Caki2 (cell line): ENCODE data around the gene MPPED2. TPM values are rescaled to one million over a fixed set of nuclear protein-coding genes. Genes with fewer than 3 reads are reported as not detected.

Experiments used
- DNase-seq: peaks from one replicate; pipeline ENCODE4 v3.0.0-alpha.2; 2015; ENCODE audit warnings: low read depth
- in situ Hi-C: cut with HindIII; loops from 2 replicates; pipeline ENCODE4 v1.10.0; 2016; ENCODE audit warnings: low sequenced_read_pairs, low pct_unique_long_range_greater_than_20kb, mixed read lengths
- total RNA-seq: library from RNA; depleted of rRNA; stranded (reverse); fragments of >200 nt; shearing (Covaris generic); gene quantifications from 2 replicates; pipeline ENCODE4 v1.2.3, GENCODE V29; 2014; ENCODE audit warnings: low replicate concordance

Gene MPPED2
- total RNA-seq, 1 experiment from 2014 or later = not detected

- in situ Hi-C loops = no loop called here
- DNase-seq = no peak
These were observed 39.8 kb downstream of the MPPED2 start for GRCh38 chr11:30546334-30546733.

DNA sequence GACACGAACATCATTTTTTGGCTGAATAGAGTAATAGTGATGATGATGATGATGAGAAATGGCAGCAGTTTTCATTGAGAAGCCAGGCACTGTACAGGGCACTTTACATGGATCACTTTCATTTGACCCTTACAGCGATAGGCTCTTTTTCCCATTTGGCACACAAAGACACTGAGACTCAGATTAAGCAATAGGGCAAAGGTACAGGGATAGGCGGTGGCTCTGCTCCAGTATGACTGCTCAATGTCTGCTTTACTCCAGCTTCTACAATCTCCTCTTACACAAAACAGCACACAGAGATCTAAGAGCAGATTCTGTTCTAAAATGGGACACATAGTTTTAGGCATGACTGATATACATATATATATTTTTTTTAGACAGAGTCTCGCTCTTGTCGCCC lies 40.6 kb downstream of the MPPED2 start:
- in situ Hi-C loops = no loop called here
- no peak for DNase-seq

DNA sequence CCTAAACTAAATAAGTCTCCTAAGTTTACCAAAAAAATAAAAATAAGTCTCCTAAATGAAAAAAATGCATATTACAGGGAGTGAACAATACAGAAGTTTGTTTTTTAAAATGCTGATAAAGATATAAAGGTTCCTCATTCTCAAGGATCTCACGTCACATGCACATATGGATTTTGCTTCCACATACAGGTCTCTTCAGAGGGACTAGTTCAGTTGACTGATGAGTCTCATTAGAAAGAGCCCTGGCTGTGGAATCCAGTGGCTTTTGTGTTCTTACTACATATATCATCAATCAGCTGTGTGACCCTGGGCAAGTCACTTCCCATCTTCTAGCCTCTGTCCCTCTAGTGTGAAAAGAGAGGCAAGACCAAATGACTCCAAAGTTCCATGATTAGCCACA lies 43.1 kb downstream of the MPPED2 start:
- DNase-seq = no peak

GRCh38 chr11:30540781-30541180 lies 45.4 kb downstream of the MPPED2 start:
- DNase-seq = no peak
- in situ Hi-C loops = no loop called here

More for the DNA sequence above, 43.1 kb downstream of the MPPED2 start:
- in situ Hi-C loops = no loop called here

DNA sequence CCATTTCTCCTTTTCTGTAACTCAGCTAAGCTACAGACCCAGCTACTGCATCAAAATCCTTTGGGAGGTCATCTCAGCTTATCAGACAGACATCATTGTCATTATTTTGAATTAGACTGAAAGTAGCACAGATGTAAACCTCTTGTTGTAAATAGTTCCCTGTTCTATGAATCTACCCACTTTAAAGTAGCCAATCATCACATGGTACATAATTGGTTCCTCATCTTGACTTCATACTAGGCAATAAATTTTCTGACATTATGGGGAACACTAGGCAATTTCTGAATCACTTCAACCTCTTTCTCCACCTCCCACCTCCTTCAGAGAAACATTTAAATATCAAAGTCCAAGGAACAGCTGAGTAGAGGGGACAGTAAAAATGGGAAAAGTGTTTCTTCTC lies 47.9 kb downstream of the MPPED2 start:
- no peak for DNase-seq
- in situ Hi-C loops = no loop called here

- DNase-seq = no peak
- in situ Hi-C loops = no loop called here
These were observed 50.3 kb downstream of the MPPED2 start for GRCh38 chr11:30535818-30536217.

DNA sequence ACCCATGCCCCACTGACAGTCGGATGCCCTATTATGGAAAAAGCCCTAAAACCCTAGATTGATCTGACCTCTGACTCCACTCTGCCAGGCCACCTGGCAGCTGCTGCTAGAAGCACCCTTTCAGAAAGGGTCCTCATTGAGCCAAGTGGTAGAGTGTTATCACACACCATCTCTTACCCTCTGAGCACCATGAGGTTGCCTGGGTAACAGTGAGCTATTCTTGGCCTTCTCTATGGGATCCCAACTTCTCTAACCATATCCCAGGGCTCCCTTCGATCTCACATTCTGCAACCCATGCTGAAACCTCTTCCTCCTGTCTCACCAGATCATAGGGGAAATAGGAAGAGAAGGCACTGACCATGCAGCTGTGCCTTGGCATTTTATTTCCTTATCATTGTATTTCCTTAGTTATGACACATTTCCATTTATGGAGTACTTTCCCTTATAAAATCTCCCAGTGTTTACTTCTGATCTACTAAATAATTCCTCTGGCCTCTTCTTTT lies 52.7 kb downstream of the MPPED2 start:
- no peak for DNase-seq
- in situ Hi-C loops = no loop called here

- no peak for DNase-seq
- in situ Hi-C loops = no loop called here
These were observed 58.6 kb downstream of the MPPED2 start for GRCh38 chr11:30527566-30527965.

- in situ Hi-C loops = no loop called here
- no peak for DNase-seq
These were observed 59.6 kb downstream of the MPPED2 start for GRCh38 chr11:30526558-30526957.

GRCh38 chr11:30522536-30523243 lies 63.5 kb downstream of the MPPED2 start:
- in situ Hi-C loops = no loop called here
- DNase-seq = no peak

GRCh38 chr11:30521297-30522071 lies 64.7 kb downstream of the MPPED2 start:
- DNase-seq = no peak
- in situ Hi-C loops = no loop called here

GRCh38 chr11:30513087-30513486 lies 73.1 kb downstream of the MPPED2 start:
- DNase-seq = no peak
- in situ Hi-C loops = no loop called here

DNA sequence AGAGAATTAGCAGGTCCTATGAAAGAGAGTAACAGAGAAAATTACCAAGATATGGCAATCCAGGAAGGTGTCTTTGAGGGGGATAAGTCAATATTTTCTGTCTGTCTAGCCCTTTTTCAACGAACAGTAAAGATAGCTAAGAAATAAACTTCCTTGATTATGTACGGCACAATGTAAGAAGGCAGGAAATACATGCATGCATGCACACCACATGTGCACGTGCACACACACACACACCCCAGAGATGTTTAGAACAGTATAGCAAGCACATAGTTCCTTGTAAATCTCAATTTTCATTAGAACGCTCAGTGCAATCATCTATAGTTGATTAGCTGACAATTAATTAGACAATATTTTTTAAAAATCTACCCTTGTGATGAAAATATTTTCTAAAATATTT lies 74.7 kb downstream of the MPPED2 start:
- no peak for DNase-seq
- in situ Hi-C loops = no loop called here

GRCh38 chr11:30510750-30511149 lies 75.4 kb downstream of the MPPED2 start:
- in situ Hi-C loops = no loop called here
- DNase-seq = no peak

DNA sequence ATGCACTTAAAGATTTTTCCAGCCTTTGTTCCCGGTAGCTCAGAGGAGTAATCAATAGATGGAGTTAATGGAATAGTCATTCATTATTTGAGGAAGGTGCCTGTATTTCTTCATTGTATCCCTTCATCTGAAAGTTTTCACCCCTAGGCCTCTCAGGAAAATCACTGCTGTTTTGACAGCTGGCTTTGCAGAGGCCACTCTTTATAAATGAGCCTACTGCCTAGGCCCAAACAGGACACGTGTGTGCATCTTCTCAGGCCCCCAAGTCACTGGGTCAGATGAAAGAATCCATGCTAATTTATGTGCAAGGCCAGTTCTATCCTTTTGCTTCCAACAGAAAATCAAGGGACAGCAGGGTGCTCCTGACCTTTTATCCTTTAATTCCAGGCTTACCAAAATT lies 76.8 kb downstream of the MPPED2 start:
- no peak for DNase-seq
- in situ Hi-C loops = no loop called here

GRCh38 chr11:30508594-30508993 lies 77.6 kb downstream of the MPPED2 start:
- DNase-seq = no peak
- in situ Hi-C loops = no loop called here

- no peak for DNase-seq
- in situ Hi-C loops = no loop called here
These were observed 80.5 kb downstream of the MPPED2 start for GRCh38 chr11:30505603-30506002.

GRCh38 chr11:30504468-30504867 lies 81.7 kb downstream of the MPPED2 start:
- DNase-seq = no peak
- in situ Hi-C loops = no loop called here

DNA sequence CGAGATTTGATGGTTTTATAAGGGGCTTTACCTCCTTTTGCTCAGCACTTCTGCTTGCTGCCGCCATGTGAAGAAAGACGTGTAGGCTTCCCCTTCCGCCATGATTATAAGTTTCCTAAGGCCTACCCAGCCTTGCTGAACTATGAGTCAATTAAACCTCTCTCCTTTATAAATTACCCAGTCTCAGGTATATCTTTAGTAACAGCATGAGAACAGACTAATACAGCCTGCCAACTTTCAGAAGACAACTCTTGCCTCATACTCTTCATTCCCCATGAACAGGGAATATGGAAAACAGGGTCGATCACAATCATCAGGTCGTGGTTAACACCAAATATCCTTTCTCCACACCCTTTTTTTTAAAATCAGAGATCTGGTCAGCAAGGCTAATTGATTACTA lies 83.0 kb downstream of the MPPED2 start:
- no peak for DNase-seq
- in situ Hi-C loops = no loop called here

GRCh38 chr11:30502305-30502704 lies 83.8 kb downstream of the MPPED2 start:
- no peak for DNase-seq
- in situ Hi-C loops = no loop called here
